Esophagus muscularis mucosa (tissue), 3 donors: ENCODE results near the gene CDC42BPA.

Experiments
- CTCF ChIP-seq, 3 experiments: fragments of 200-600 bp in 2 of 3; fragments of 450-650 bp in 1 of 3; sonication (generic) in 2 of 3; IDR thresholded peaks; one replicate each; pipeline ENCODE4 v1.5.1; 2017 to 2019; ENCODE audit warnings: antibody characterized with exemption in 3 of 3, mild to moderate bottlenecking in 2 of 3, moderate library complexity in 1 of 3
- EP300 ChIP-seq: sonication (generic); formaldehyde crosslinking; IDR thresholded peaks from one replicate; pipeline ENCODE4 v1.6.1; 2017; ENCODE audit warnings: antibody characterized with exemption

- no peak for TF ChIP-seq CTCF (IDR thresholded peaks at IDR 0.05)
- no peak for TF ChIP-seq EP300
These were observed 5.6 kb upstream of the CDC42BPA start for GRCh38 chr1:227323967-227324268.
